Stimulated activated CD4-positive, alpha-beta T cell treated with anti-CD3 and anti-CD28 coated beads, Interleukin-12 subunit alpha, Interleukin-12 subunit beta, amount 100 ng/mL, for 4 hours (primary cell): ENCODE measurements around the gene SPATS2L.

Source experiments
- DNase-seq: peaks from one replicate; pipeline ENCODE4 v3.0.0-alpha.2; 2020

Gene SPATS2L

GRCh38 chr2:200297100-200297499 is 9.4 kb upstream of the SPATS2L start:
- DNase-seq = no peak

GRCh38 chr2:200297989-200298388 is 8.5 kb upstream of the SPATS2L start:
- no peak for DNase-seq

- no peak for DNase-seq
Observed at GRCh38 chr2:200298816-200299215, 7.7 kb upstream of the SPATS2L start.

GRCh38 chr2:200300065-200300464 is 6.4 kb upstream of the SPATS2L start:
- DNase-seq = no peak

GRCh38 chr2:200300638-200301314 is 5.7 kb upstream of the SPATS2L start:
- DNase-seq = no peak

GRCh38 chr2:200301953-200302858 is 4.3 kb upstream of the SPATS2L start:
- no peak for DNase-seq

- DNase-seq = no peak
Observed at GRCh38 chr2:200302940-200303727, 3.4 kb upstream of the SPATS2L start.

GRCh38 chr2:200305797-200306195 is 697 bp upstream of the SPATS2L start:
- no peak for DNase-seq

- peak; percentile 23 for DNase-seq
Observed at GRCh38 chr2:200306931-200307723, 634 bp downstream of the SPATS2L start.

GRCh38 chr2:200307724-200308545 is 1.4 kb downstream of the SPATS2L start:
- DNase-seq = no peak

- DNase-seq = no peak
Observed at GRCh38 chr2:200308546-200309295, 2.2 kb downstream of the SPATS2L start.

- DNase-seq = no peak
Observed at GRCh38 chr2:200309296-200310049, 3.0 kb downstream of the SPATS2L start.

- no peak for DNase-seq
Observed at GRCh38 chr2:200310545-200310971, 4.1 kb downstream of the SPATS2L start.

GRCh38 chr2:200311139-200311538 is 4.6 kb downstream of the SPATS2L start:
- no peak for DNase-seq

GRCh38 chr2:200314976-200315567 is 8.6 kb downstream of the SPATS2L start:
- DNase-seq = no peak

- no peak for DNase-seq
Observed at GRCh38 chr2:200317975-200318374, 11.5 kb downstream of the SPATS2L start.

- DNase-seq = no peak
Observed at GRCh38 chr2:200318940-200319435, 12.5 kb downstream of the SPATS2L start.

GRCh38 chr2:200319548-200320337 is 13.2 kb downstream of the SPATS2L start:
- DNase-seq = no peak

GRCh38 chr2:200320344-200320743 is 13.9 kb downstream of the SPATS2L start:
- no peak for DNase-seq
